Right lobe of liver (tissue), 4 donors: ENCODE data around the gene DGKK.

ENCODE experiments used
- CTCF ChIP-seq, 4 donors: fragments of 200-600 bp in 3 of 4; fragments of 450-650 bp in 1 of 4; IDR thresholded peaks; one replicate each; pipeline versions ENCODE4 v1.5.1 to v1.8.0; 2016 to 2022; ENCODE audit warnings: antibody characterized with exemption in 4 of 4, mild to moderate bottlenecking in 2 of 4
- POLR2A ChIP-seq: fragments of 450-650 bp; IDR thresholded peaks from one replicate; pipeline ENCODE4 v1.6.1; 2017; ENCODE audit warnings: antibody characterized with exemption, mild to moderate bottlenecking
- donor health status: DM: no; HTN: no; CAD: no.
- donor health status: DM: no; HTN: no; CAD: no.
- donor health status: DM: no; HTN: yes; CAD: no.

DNA sequence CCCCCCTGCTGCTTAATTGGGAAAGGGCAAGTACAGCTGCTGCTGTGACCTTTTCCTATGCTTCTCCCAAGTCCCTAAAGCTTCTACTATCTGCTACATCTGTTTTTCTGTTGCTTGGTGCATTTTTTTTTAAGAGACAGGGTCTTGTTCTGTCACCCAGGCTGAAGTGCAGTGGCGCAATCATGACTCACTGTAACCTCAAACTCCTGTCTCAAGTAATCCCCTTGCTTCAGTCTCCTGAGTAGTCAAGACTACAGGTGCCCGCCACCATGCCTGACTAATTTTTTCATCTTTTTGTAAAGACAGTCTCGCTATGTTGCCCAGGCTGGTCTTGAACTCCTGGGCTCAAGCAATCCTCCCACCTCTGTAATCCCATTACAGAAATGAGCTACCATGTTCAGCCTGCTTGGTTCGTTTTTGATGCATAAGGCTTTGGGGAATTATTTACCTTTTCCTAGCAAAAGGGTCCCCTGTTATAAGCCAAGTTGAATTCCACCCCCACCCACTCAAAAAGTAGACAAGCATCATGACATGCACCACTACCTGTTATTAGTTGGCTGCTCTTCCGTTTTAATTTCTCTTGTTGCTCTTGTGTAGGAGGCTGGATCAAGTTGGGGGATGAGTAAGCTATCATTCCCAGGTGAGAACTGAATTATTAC lies 39.6 kb downstream of the DGKK start:
- no peak for TF ChIP-seq POLR2A
- no peak for TF ChIP-seq CTCF (IDR thresholded peaks at IDR 0.05)
